K562 (cell line): ENCODE data around the gene MYLK2. TPM values are rescaled to one million over a fixed set of nuclear protein-coding genes. Genes with fewer than 3 reads are reported as not detected.

Experiments used
- ATAC-seq: fragments of 200-7000 bp; cut with Tn5 transposase; 3 replicates; pipeline ENCODE4 v1.9.1; 2020; ENCODE audit warnings: moderate library complexity
- BruUV-seq: library from RNA; stranded (reverse); fragments of 400-500 nt; replicated peaks from 2 replicates; lab custom pipeline; 2021; lab: Mats Ljungman, UMichigan
- CTCF ChIA-PET: fragments of 300-600 bp; formaldehyde crosslinking; extraction: SDS; loops from one replicate; lab custom pipeline; 2021; ENCODE audit warnings: low intra/inter-chr PET ratio; lab: Yijun Ruan, JAX
- POLR2A ChIA-PET: fragments of 300-600, 350-650 bp; sonication (Branson Sonifier 250); formaldehyde crosslinking; extraction: SDS; loops from one replicate; lab custom pipeline; 2021; ENCODE audit warnings: antibody characterized with exemption, inconsistent platforms; lab: Yijun Ruan, JAX
- DNase-seq, 4 experiments: peaks; one replicate each; pipeline versions ENCODE4 v3.0.0 to v3.0.0-alpha.2; 2011 to 2018; ENCODE audit warnings: low spot score in 3 of 4, mixed read lengths in 3 of 4; ENCODE audit errors: extremely low read depth in 1 of 4
- FAIRE-seq: peaks from 2 replicates; lab custom pipeline; 2011; peaks lifted over from hg19 to GRCh38; lab: Jason Lieb, UNC
- H2AFZ ChIP-seq: 2 replicates; pipeline ENCODE4 v1.6.0; 2011; ENCODE audit warnings: low read depth, low read length, control low read depth, inconsistent platforms
- H3K27ac ChIP-seq: fragments of 200-600 bp; 3 replicates; pipeline ENCODE4 v1.8.0; 2011; ENCODE audit warnings: low read depth, mild to moderate bottlenecking, control low read depth, inconsistent platforms, low read length, moderate library complexity, mixed read lengths; ENCODE audit errors: extremely low read depth
- H3K27me3 ChIP-seq, 2 experiments: fragments of 300-600 bp in 1 of 2; 2 replicates in 1 of 2; 3 replicates in 1 of 2; pipeline versions ENCODE4 v1.6.0 to v1.8.0; 2011; ENCODE audit warnings: inconsistent platforms in 2 of 2, low read length in 2 of 2, mild to moderate bottlenecking in 1 of 2, mixed read lengths in 1 of 2, moderate library complexity in 1 of 2; ENCODE audit not compliant: control insufficient read depth in 2 of 2, insufficient read depth in 2 of 2
- H3K36me3 ChIP-seq: fragments of 300-600 bp; 3 replicates; pipeline ENCODE4 v1.8.0; 2011; ENCODE audit warnings: mild to moderate bottlenecking, low read length, inconsistent platforms; ENCODE audit not compliant: control insufficient read depth, insufficient read depth
- H3K4me1 ChIP-seq, 2 experiments: fragments of 200-600 bp in 1 of 2; replicated peaks in 1 of 2; 2 replicates in 1 of 2; 3 replicates in 1 of 2; pipeline versions ENCODE4 v1.5.1 to v1.8.0; 2011; ENCODE audit warnings: inconsistent platforms in 2 of 2, low read length in 2 of 2, mild to moderate bottlenecking in 1 of 2, mixed read lengths in 1 of 2, moderate library complexity in 1 of 2; ENCODE audit not compliant: control insufficient read depth in 2 of 2, insufficient read depth in 2 of 2
- H3K4me2 ChIP-seq: 2 replicates; pipeline ENCODE4 v1.6.1; 2011; ENCODE audit warnings: low read length, control low read depth, inconsistent platforms, mixed read lengths; ENCODE audit not compliant: insufficient read depth
- H3K4me3 ChIP-seq: fragments of 200-600 bp; sonication (generic), shearing (Covaris generic); 2 replicates; pipeline ENCODE4 v1.5.1; 2016; ENCODE audit warnings: control low read depth, inconsistent platforms
- H3K79me2 ChIP-seq: fragments of 200-600 bp; 3 replicates; pipeline ENCODE4 v1.8.0; 2011; ENCODE audit warnings: low read length, inconsistent platforms; ENCODE audit not compliant: control insufficient read depth, insufficient read depth
- H3K9ac ChIP-seq, 2 experiments: 2 replicates each; pipeline versions ENCODE4 v1.6.0 to v1.6.1; 2011; ENCODE audit warnings: low read depth in 2 of 2, low read length in 2 of 2, control low read depth in 1 of 2, inconsistent platforms in 1 of 2, mild to moderate bottlenecking in 1 of 2, mixed read lengths in 1 of 2; ENCODE audit not compliant: insufficient read depth in 1 of 2
- H3K9me1 ChIP-seq: one replicate; pipeline ENCODE4 v1.6.0; 2011; ENCODE audit warnings: inconsistent platforms, mild to moderate bottlenecking, low read length, moderate library complexity; ENCODE audit not compliant: control insufficient read depth, insufficient read depth
- H3K9me3 ChIP-seq: replicated peaks from 2 replicates; pipeline ENCODE4 v1.5.1; 2011; ENCODE audit warnings: low read depth, low read length, inconsistent platforms; ENCODE audit not compliant: control insufficient read depth, insufficient read depth
- H4K20me1 ChIP-seq: replicated peaks from 2 replicates; pipeline ENCODE4 v1.6.1; 2011; ENCODE audit warnings: low read length, inconsistent platforms, mixed read lengths; ENCODE audit not compliant: control insufficient read depth, insufficient read depth
- E2F5 ChIP-seq: sonication (generic); formaldehyde crosslinking; IDR thresholded peaks from 2 replicates; pipeline ENCODE4 v1.8.0; 2022; ENCODE audit warnings: mild to moderate bottlenecking, missing genetic modification reagents
- HDAC2 ChIP-seq: fragments of 450-650 bp; IDR thresholded peaks from 2 replicates; pipeline ENCODE4 v1.6.1; 2016; ENCODE audit warnings: mild to moderate bottlenecking
- HDAC6 ChIP-seq: IDR thresholded peaks from 2 replicates; pipeline ENCODE4 v1.6.1; 2012; ENCODE audit warnings: low read depth, mild to moderate bottlenecking, control low read depth, inconsistent platforms, low read length, moderate library complexity
- KDM1A ChIP-seq, 2 experiments: fragments of 450-650 bp; IDR thresholded peaks; 2 replicates each; pipeline ENCODE4 v1.6.1; 2016; ENCODE audit warnings: mild to moderate bottlenecking in 2 of 2
- LEF1 ChIP-seq: fragments of 450-650 bp; IDR thresholded peaks from 2 replicates; pipeline ENCODE4 v1.6.1; 2016; ENCODE audit warnings: mild to moderate bottlenecking
- TAL1 ChIP-seq: fragments of 450-650 bp; IDR thresholded peaks from 2 replicates; pipeline ENCODE4 v1.6.1; 2016; ENCODE audit warnings: mild to moderate bottlenecking
- ZBED1 ChIP-seq: IDR thresholded peaks from 2 replicates; pipeline ENCODE4 v1.6.1; 2014
- ZKSCAN1 ChIP-seq: fragments of 150-350 bp; IDR thresholded peaks from 2 replicates; pipeline ENCODE4 v1.6.1; 2016; ENCODE audit warnings: low read depth, low read length
- ZNF609 ChIP-seq: sonication (generic); formaldehyde crosslinking; IDR thresholded peaks from 2 replicates; pipeline ENCODE4 v1.8.1; 2023; ENCODE audit warnings: missing genetic modification reagents, mild to moderate bottlenecking, borderline replicate concordance
- WGBS: fragments of 100-300 bp; shearing (Covaris generic); methylation state at CpG from one replicate; pipeline ENCODE4 v1.1.6; 2016; ENCODE audit warnings: low coverage, mixed read lengths; ENCODE audit not compliant: insufficient coverage; ENCODE audit errors: missing lambda C conversion rate; 5-methylcytosine and 5-hydroxymethylcytosine counted together
- in situ Hi-C: fragments of 300-500 bp; cut with MboI; formaldehyde crosslinking; loops from 4 replicates; pipeline ENCODE4 v1.15.0; 2018; ENCODE audit warnings: inconsistent platforms, mixed read lengths
- intact Hi-C: fragments of 100-400 bp; cut with micrococcal nuclease; formaldehyde crosslinking; loops from 2 replicates; pipeline ENCODE4 v1.14.2; 2022
- polyA plus RNA-seq, 8 experiments: library from polyadenylated mRNA; depleted of rRNA in 4 of 8; stranded (reverse) in 5 of 8; unstranded in 3 of 8; fragments of >200 nt; fragmentation: Nextera tagmentation in 2 of 8; fragmentation: Illumina TruSeq in 1 of 8; extraction: Ambion mirVana in 2 of 8; extraction: Trizol in 1 of 8; gene quantifications; 2 replicates each; pipeline versions ENCODE4 v1.2.1 to v1.2.3, GENCODE V29; 2011 to 2014; ENCODE audit warnings: inconsistent platforms in 1 of 8, missing spikeins in 1 of 8
- total RNA-seq, 7 experiments: library from RNA; depleted of rRNA in 6 of 7; stranded (reverse); fragments of >200 nt in 6 of 7; fragmentation: Illumina TruSeq in 2 of 7; extraction: Trizol in 2 of 7; gene quantifications; 2 replicates each; pipeline versions ENCODE4 v1.2.1 to v1.2.3, GENCODE V29; 2011 to 2021; ENCODE audit warnings: low replicate concordance in 1 of 7
- TF ChIP-seq, protein P1 (sequence below): sonication (generic); formaldehyde crosslinking; IDR thresholded peaks from 2 replicates; pipeline ENCODE4 v1.8.0; 2022; ENCODE audit warnings: mild to moderate bottlenecking, missing genetic modification reagents, borderline replicate concordance
- TF ChIP-seq, protein P2 (sequence below): fragments of 250-450 bp; sonication (Bioruptor Pico); IDR thresholded peaks from 2 replicates; pipeline ENCODE4 v1.4.0; 2020; ENCODE audit warnings: mild to moderate bottlenecking

The MYLK2 gene
- total and polyA plus RNA-seq, 9 of the 15 experiments (the other 6 are each of a cell fraction or from before 2014, with no cell fraction given) = 0.07 to 0.53 (median 0.18) TPM; not detected in 2

DNA sequence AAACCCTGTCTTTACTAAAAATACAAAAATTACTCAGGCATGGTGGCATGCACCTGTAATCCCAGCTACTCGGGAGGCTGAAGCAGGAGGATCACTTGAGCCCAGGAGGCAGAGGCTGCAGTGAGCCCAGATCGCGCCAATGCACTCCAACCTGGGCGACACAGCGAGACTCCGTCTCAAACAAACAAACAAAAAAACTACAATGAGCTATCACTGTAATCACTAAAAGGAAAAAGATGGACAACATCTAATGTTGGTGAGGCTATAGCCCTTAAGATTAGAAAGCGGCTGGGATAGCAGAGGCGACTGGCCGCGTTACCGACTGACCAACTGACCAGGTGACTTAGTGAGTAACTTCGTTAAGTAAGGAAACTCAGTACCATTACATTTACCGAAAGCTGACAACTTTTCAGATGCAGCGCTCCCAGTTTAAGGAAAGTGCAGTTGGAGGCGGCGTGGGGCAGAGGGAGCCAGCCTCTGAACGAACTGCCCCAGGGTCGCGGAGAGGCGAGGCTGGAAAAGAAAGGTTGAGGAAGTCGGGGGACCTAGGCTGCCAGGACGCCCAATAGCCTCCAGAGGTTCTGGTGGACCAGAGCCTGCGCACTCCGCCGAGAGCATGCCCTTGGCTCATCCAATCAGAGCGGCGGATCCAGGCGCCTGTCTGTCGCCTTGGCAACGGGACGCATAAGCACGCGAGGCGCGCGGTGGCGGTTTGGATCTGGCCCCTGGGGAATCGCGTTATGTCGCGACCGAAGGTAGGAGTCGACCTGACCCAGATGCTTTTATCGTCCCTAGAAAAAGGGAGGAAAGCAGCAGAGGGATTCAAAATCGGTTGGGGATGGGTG lies 60.2 kb downstream of the MYLK2 start:
- WGBS = under 1% methylated on average over 45 of the region's 45 CpGs
- Histone ChIP-seq H2AFZ (peak overlapping the region; percentile 99), H3K27me3 (no peaks in the 10 kb centered on the region; a peak in 2 of 5 replicates), H4K20me1 (no peaks in the 10 kb centered on the region), H3K4me3 (peak overlapping the region; percentile 55), H3K79me2 (no peaks in the 10 kb centered on the region), H3K9ac (peak overlapping the region; percentile 59 to 92), H3K4me1 (peaks cover 0 to 8% of the 10 kb centered on the region in 2 experiments; a peak in 2 of 5 replicates), H3K27ac (no peak overlapping the region), H3K9me3 (no peaks in the 10 kb centered on the region), H3K4me2 (peak overlapping the region; percentile 96), H3K36me3 (no peaks in the 10 kb centered on the region), H3K9me1 (no peaks in the 10 kb centered on the region)
- intact Hi-C loops (no loop called here), in situ Hi-C loops (no loop called here)
- peak; percentile 92 for FAIRE-seq
- peak; percentile 99 for ATAC-seq
- peak; percentile 97 for DNase-seq
- TSS peak; percentile 76 for BruUV-seq
- ChIA-PET POLR2A (interaction anchor here (0.6 to 0.9 kb wide), 3 partner anchors 12 to 38 kb away, joined by 3 to 6 read pairs (median 3); no protein-coding TSS in a partner anchor), CTCF (interaction anchor here (0.7 kb wide), 1 partner anchor 23 kb away, joined by 3 read pairs; no protein-coding TSS in a partner anchor)
- TF ChIP-seq LEF1 (peak; percentile 37; the same call in 1 of the 2 replicates), HDAC6 (no peak), TAL1 (no peak), HDAC2 (peak; percentile 79; the same call in 1 of the 2 replicates), E2F5 (CRISPR knock-in tag) (0 out of 2 replicates have a peak, but pooled peaks have one; percentile 35), ZBED1 (peak; percentile 99), KDM1A (IDR thresholded peaks at IDR 0.05) (peak in 1 of 2 experiments; percentile 18; a peak in 1 of 4 replicates), ZNF609 (CRISPR knock-in tag) (0 out of 2 replicates have a peak, but pooled peaks have one; percentile 36), ZKSCAN1 (no peak; the same call in 1 of the 2 replicates)
- TF ChIP-seq, protein P1, sequence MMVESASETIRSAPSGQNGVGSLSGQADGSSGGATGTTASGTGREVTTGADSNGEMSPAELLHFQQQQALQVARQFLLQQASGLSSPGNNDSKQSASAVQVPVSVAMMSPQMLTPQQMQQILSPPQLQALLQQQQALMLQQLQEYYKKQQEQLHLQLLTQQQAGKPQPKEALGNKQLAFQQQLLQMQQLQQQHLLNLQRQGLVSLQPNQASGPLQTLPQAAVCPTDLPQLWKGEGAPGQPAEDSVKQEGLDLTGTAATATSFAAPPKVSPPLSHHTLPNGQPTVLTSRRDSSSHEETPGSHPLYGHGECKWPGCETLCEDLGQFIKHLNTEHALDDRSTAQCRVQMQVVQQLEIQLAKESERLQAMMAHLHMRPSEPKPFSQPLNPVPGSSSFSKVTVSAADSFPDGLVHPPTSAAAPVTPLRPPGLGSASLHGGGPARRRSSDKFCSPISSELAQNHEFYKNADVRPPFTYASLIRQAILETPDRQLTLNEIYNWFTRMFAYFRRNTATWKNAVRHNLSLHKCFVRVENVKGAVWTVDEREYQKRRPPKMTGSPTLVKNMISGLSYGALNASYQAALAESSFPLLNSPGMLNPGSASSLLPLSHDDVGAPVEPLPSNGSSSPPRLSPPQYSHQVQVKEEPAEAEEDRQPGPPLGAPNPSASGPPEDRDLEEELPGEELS (CRISPR knock-in tag) = 0 out of 2 replicates have a peak, but pooled peaks have one; percentile 49
- TF ChIP-seq, protein P2, sequence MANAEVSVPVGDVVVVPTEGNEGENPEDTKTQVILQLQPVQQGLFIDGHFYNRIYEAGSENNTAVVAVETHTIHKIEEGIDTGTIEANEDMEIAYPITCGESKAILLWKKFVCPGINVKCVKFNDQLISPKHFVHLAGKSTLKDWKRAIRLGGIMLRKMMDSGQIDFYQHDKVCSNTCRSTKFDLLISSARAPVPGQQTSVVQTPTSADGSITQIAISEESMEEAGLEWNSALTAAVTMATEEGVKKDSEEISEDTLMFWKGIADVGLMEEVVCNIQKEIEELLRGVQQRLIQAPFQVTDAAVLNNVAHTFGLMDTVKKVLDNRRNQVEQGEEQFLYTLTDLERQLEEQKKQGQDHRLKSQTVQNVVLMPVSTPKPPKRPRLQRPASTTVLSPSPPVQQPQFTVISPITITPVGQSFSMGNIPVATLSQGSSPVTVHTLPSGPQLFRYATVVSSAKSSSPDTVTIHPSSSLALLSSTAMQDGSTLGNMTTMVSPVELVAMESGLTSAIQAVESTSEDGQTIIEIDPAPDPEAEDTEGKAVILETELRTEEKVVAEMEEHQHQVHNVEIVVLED (CRISPR knock-in tag) = no peak
